K562 (cell line): ENCODE data around the gene KIF6. TPM values are rescaled to one million over a fixed set of nuclear protein-coding genes. Genes with fewer than 3 reads are reported as not detected.

Experiments used
- ATAC-seq: fragments of 200-7000 bp; cut with Tn5 transposase; 3 replicates; pipeline ENCODE4 v1.9.1; 2020; ENCODE audit warnings: moderate library complexity
- BruUV-seq: library from RNA; stranded (reverse); fragments of 400-500 nt; replicated peaks from 2 replicates; lab custom pipeline; 2021; lab: Mats Ljungman, UMichigan
- CTCF ChIA-PET: fragments of 300-600 bp; formaldehyde crosslinking; extraction: SDS; loops from one replicate; lab custom pipeline; 2021; ENCODE audit warnings: low intra/inter-chr PET ratio; lab: Yijun Ruan, JAX
- POLR2A ChIA-PET: fragments of 300-600, 350-650 bp; sonication (Branson Sonifier 250); formaldehyde crosslinking; extraction: SDS; loops from one replicate; lab custom pipeline; 2021; ENCODE audit warnings: antibody characterized with exemption, inconsistent platforms; lab: Yijun Ruan, JAX
- DNase-seq, 4 experiments: peaks; one replicate each; pipeline versions ENCODE4 v3.0.0 to v3.0.0-alpha.2; 2011 to 2018; ENCODE audit warnings: low spot score in 3 of 4, mixed read lengths in 3 of 4; ENCODE audit errors: extremely low read depth in 1 of 4
- FAIRE-seq: peaks from 2 replicates; lab custom pipeline; 2011; peaks lifted over from hg19 to GRCh38; lab: Jason Lieb, UNC
- H2AFZ ChIP-seq: 2 replicates; pipeline ENCODE4 v1.6.0; 2011; ENCODE audit warnings: low read depth, low read length, control low read depth, inconsistent platforms
- H3K27ac ChIP-seq: fragments of 200-600 bp; 3 replicates; pipeline ENCODE4 v1.8.0; 2011; ENCODE audit warnings: low read depth, mild to moderate bottlenecking, control low read depth, inconsistent platforms, low read length, moderate library complexity, mixed read lengths; ENCODE audit errors: extremely low read depth
- H3K27me3 ChIP-seq, 2 experiments: fragments of 300-600 bp in 1 of 2; 2 replicates in 1 of 2; 3 replicates in 1 of 2; pipeline versions ENCODE4 v1.6.0 to v1.8.0; 2011; ENCODE audit warnings: inconsistent platforms in 2 of 2, low read length in 2 of 2, mild to moderate bottlenecking in 1 of 2, mixed read lengths in 1 of 2, moderate library complexity in 1 of 2; ENCODE audit not compliant: control insufficient read depth in 2 of 2, insufficient read depth in 2 of 2
- H3K36me3 ChIP-seq: fragments of 300-600 bp; 3 replicates; pipeline ENCODE4 v1.8.0; 2011; ENCODE audit warnings: mild to moderate bottlenecking, low read length, inconsistent platforms; ENCODE audit not compliant: control insufficient read depth, insufficient read depth
- H3K4me1 ChIP-seq, 2 experiments: fragments of 200-600 bp in 1 of 2; replicated peaks in 1 of 2; 2 replicates in 1 of 2; 3 replicates in 1 of 2; pipeline versions ENCODE4 v1.5.1 to v1.8.0; 2011; ENCODE audit warnings: inconsistent platforms in 2 of 2, low read length in 2 of 2, mild to moderate bottlenecking in 1 of 2, mixed read lengths in 1 of 2, moderate library complexity in 1 of 2; ENCODE audit not compliant: control insufficient read depth in 2 of 2, insufficient read depth in 2 of 2
- H3K4me2 ChIP-seq: 2 replicates; pipeline ENCODE4 v1.6.1; 2011; ENCODE audit warnings: low read length, control low read depth, inconsistent platforms, mixed read lengths; ENCODE audit not compliant: insufficient read depth
- H3K4me3 ChIP-seq: fragments of 200-600 bp; sonication (generic), shearing (Covaris generic); 2 replicates; pipeline ENCODE4 v1.5.1; 2016; ENCODE audit warnings: control low read depth, inconsistent platforms
- H3K79me2 ChIP-seq: fragments of 200-600 bp; 3 replicates; pipeline ENCODE4 v1.8.0; 2011; ENCODE audit warnings: low read length, inconsistent platforms; ENCODE audit not compliant: control insufficient read depth, insufficient read depth
- H3K9ac ChIP-seq, 2 experiments: 2 replicates each; pipeline versions ENCODE4 v1.6.0 to v1.6.1; 2011; ENCODE audit warnings: low read depth in 2 of 2, low read length in 2 of 2, control low read depth in 1 of 2, inconsistent platforms in 1 of 2, mild to moderate bottlenecking in 1 of 2, mixed read lengths in 1 of 2; ENCODE audit not compliant: insufficient read depth in 1 of 2
- H3K9me1 ChIP-seq: one replicate; pipeline ENCODE4 v1.6.0; 2011; ENCODE audit warnings: inconsistent platforms, mild to moderate bottlenecking, low read length, moderate library complexity; ENCODE audit not compliant: control insufficient read depth, insufficient read depth
- H3K9me3 ChIP-seq: replicated peaks from 2 replicates; pipeline ENCODE4 v1.5.1; 2011; ENCODE audit warnings: low read depth, low read length, inconsistent platforms; ENCODE audit not compliant: control insufficient read depth, insufficient read depth
- H4K20me1 ChIP-seq: replicated peaks from 2 replicates; pipeline ENCODE4 v1.6.1; 2011; ENCODE audit warnings: low read length, inconsistent platforms, mixed read lengths; ENCODE audit not compliant: control insufficient read depth, insufficient read depth
- EP400 ChIP-seq: fragments of 450-650 bp; IDR thresholded peaks from 2 replicates; pipeline ENCODE4 v1.6.1; 2017; ENCODE audit warnings: antibody characterized with exemption, mild to moderate bottlenecking, moderate library complexity
- FOS ChIP-seq: IDR thresholded peaks from 3 replicates; pipeline ENCODE4 v1.6.1; 2011; ENCODE audit not compliant: insufficient read length; ENCODE audit errors: extremely low read depth
- FOXM1 ChIP-seq, 2 experiments: fragments of 450-650 bp in 1 of 2; sonication (generic) in 1 of 2; formaldehyde crosslinking in 1 of 2; IDR thresholded peaks; 2 replicates each; pipeline versions ENCODE4 v1.6.1 to v1.9.0; 2017 to 2022; ENCODE audit warnings: low read depth in 2 of 2, mild to moderate bottlenecking in 2 of 2, missing genetic modification reagents in 1 of 2, moderate library complexity in 1 of 2
- GABPA ChIP-seq: fragments of 200-800 bp; sonication (Bioruptor generic); conservative IDR thresholded peaks from 2 replicates; pipeline ENCODE4 v1.6.1; 2016; ENCODE audit warnings: low read depth, missing genetic modification characterization, missing compliant biosample characterization
- SPI1 ChIP-seq: IDR thresholded peaks from 2 replicates; pipeline ENCODE4 v1.6.1; 2011; ENCODE audit warnings: low read depth, low read length, control low read depth, borderline replicate concordance
- STAT5B ChIP-seq: fragments of 250-450 bp; sonication (Bioruptor Pico); IDR thresholded peaks from 2 replicates; pipeline ENCODE4 v1.8.0; 2021; ENCODE audit warnings: mild to moderate bottlenecking, inconsistent platforms
- TAL1 ChIP-seq: fragments of 450-650 bp; IDR thresholded peaks from 2 replicates; pipeline ENCODE4 v1.6.1; 2016; ENCODE audit warnings: mild to moderate bottlenecking
- TBP ChIP-seq: optimal IDR thresholded peaks from 2 replicates; pipeline ENCODE3; 2011; ENCODE audit warnings: low read depth, low read length, improper control_type of control experiment
- ZNF232 ChIP-seq: sonication (generic); formaldehyde crosslinking; IDR thresholded peaks from 2 replicates; pipeline ENCODE4 v1.8.0; 2022; ENCODE audit warnings: mild to moderate bottlenecking, missing genetic modification reagents
- WGBS: fragments of 100-300 bp; shearing (Covaris generic); methylation state at CpG from one replicate; pipeline ENCODE4 v1.1.6; 2016; ENCODE audit warnings: low coverage, mixed read lengths; ENCODE audit not compliant: insufficient coverage; ENCODE audit errors: missing lambda C conversion rate; 5-methylcytosine and 5-hydroxymethylcytosine counted together
- in situ Hi-C: fragments of 300-500 bp; cut with MboI; formaldehyde crosslinking; loops from 4 replicates; pipeline ENCODE4 v1.15.0; 2018; ENCODE audit warnings: inconsistent platforms, mixed read lengths
- intact Hi-C: fragments of 100-400 bp; cut with micrococcal nuclease; formaldehyde crosslinking; loops from 2 replicates; pipeline ENCODE4 v1.14.2; 2022
- polyA plus RNA-seq, 8 experiments: library from polyadenylated mRNA; depleted of rRNA in 4 of 8; stranded (reverse) in 5 of 8; unstranded in 3 of 8; fragments of >200 nt; fragmentation: Nextera tagmentation in 2 of 8; fragmentation: Illumina TruSeq in 1 of 8; extraction: Ambion mirVana in 2 of 8; extraction: Trizol in 1 of 8; gene quantifications; 2 replicates each; pipeline versions ENCODE4 v1.2.1 to v1.2.3, GENCODE V29; 2011 to 2014; ENCODE audit warnings: inconsistent platforms in 1 of 8, missing spikeins in 1 of 8
- total RNA-seq, 7 experiments: library from RNA; depleted of rRNA in 6 of 7; stranded (reverse); fragments of >200 nt in 6 of 7; fragmentation: Illumina TruSeq in 2 of 7; extraction: Trizol in 2 of 7; gene quantifications; 2 replicates each; pipeline versions ENCODE4 v1.2.1 to v1.2.3, GENCODE V29; 2011 to 2021; ENCODE audit warnings: low replicate concordance in 1 of 7
- TF ChIP-seq, protein P1 (sequence below), 2 experiments: IDR thresholded peaks; 2 replicates each; pipeline ENCODE4 v1.6.1; 2012; ENCODE audit warnings: improper control_type of control experiment in 2 of 2, low read depth in 2 of 2, low read length in 2 of 2, borderline replicate concordance in 1 of 2
- TF ChIP-seq, protein P2 (sequence below): sonication (generic); formaldehyde crosslinking; IDR thresholded peaks from 2 replicates; pipeline ENCODE4 v1.8.0; 2022; ENCODE audit warnings: mild to moderate bottlenecking, missing genetic modification reagents, borderline replicate concordance
- TF ChIP-seq, protein P3 (sequence below), 2 experiments: fragments of 150-350 bp in 1 of 2; IDR thresholded peaks; 2 replicates each; pipeline ENCODE4 v1.6.1; 2012 to 2016; ENCODE audit warnings: low read depth in 2 of 2, low read length in 2 of 2, mild to moderate bottlenecking in 1 of 2, moderate library complexity in 1 of 2

The KIF6 gene
- total and polyA plus RNA-seq, 9 of the 15 experiments (the other 6 are each of a cell fraction or from before 2014, with no cell fraction given), result not detected

DNA sequence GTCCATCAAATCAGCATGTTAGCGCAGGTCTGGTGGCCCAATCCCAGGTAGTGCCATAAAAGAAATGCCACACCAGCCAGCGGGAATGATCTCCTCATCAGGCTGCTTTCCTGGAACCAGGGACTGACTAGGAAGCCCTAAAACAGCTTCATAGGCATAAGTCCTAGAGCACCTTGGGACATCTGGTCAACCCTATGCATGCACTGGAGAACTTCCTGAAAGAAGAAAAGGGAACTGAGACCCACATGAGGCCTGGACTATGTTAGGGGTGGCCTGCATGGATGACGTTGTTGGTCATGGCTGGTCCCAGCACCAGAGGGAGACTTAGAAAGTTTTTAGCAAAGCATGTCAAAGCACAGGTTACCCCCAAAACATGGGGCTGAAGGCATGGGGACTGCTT is 395.2 kb downstream of the KIF6 start:
- Histone ChIP-seq H3K79me2 (no peaks in the 10 kb centered on the region), H3K4me2 (no peak overlapping the region), H3K9me1 (no peaks in the 10 kb centered on the region), H3K27ac (no peak overlapping the region), H4K20me1 (no peaks in the 10 kb centered on the region; the same call in 1 of the 2 replicates), H3K36me3 (no peaks in the 10 kb centered on the region), H3K9me3 (no peaks in the 10 kb centered on the region), H3K4me1 (no peaks in the 10 kb centered on the region), H3K4me3 (no peak overlapping the region), H2AFZ (no peak overlapping the region), H3K9ac (no peak overlapping the region), H3K27me3 (peaks cover 23 to 53% of the 10 kb centered on the region in 2 experiments; a peak in 4 of 5 replicates)
- DNase-seq (no peak), FAIRE-seq (no peak), ATAC-seq (no peak)
- in situ Hi-C loops, result no loop called here
- intact Hi-C loops, result no loop called here
- BruUV-seq, result no TSS peak
- ChIA-PET POLR2A (no interaction called here), CTCF (no interaction called here)
- WGBS, result 0% methylated on average over 3 of the region's 3 CpGs
- TF ChIP-seq TBP (peak; percentile 24), EP400 (no peak), SPI1 (0 out of 2 replicates have a peak, but pooled peaks have one; percentile 35), ZNF232 (CRISPR knock-in tag) (no peak), FOXM1 (IDR thresholded peaks at IDR 0.05; ENCODE audit: low read depth) (no peak), FOXM1 (CRISPR knock-in tag; IDR thresholded peaks at IDR 0.05; ENCODE audit: low read depth) (no peak), TAL1 (no peak), STAT5B (CRISPR knock-in tag) (no peak), FOS (no peak), GABPA (tag) (no peak)
- TF ChIP-seq, protein P1, sequence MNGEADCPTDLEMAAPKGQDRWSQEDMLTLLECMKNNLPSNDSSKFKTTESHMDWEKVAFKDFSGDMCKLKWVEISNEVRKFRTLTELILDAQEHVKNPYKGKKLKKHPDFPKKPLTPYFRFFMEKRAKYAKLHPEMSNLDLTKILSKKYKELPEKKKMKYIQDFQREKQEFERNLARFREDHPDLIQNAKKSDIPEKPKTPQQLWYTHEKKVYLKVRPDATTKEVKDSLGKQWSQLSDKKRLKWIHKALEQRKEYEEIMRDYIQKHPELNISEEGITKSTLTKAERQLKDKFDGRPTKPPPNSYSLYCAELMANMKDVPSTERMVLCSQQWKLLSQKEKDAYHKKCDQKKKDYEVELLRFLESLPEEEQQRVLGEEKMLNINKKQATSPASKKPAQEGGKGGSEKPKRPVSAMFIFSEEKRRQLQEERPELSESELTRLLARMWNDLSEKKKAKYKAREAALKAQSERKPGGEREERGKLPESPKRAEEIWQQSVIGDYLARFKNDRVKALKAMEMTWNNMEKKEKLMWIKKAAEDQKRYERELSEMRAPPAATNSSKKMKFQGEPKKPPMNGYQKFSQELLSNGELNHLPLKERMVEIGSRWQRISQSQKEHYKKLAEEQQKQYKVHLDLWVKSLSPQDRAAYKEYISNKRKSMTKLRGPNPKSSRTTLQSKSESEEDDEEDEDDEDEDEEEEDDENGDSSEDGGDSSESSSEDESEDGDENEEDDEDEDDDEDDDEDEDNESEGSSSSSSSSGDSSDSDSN (IDR thresholded peaks at IDR 0.05; ENCODE audit: borderline replicate concordance in 1 of 2, low read depth in 2 of 2, low read length in 2 of 2), result peak; percentile 38 to 89; a peak in 2 of 4 replicates
- TF ChIP-seq, protein P2, sequence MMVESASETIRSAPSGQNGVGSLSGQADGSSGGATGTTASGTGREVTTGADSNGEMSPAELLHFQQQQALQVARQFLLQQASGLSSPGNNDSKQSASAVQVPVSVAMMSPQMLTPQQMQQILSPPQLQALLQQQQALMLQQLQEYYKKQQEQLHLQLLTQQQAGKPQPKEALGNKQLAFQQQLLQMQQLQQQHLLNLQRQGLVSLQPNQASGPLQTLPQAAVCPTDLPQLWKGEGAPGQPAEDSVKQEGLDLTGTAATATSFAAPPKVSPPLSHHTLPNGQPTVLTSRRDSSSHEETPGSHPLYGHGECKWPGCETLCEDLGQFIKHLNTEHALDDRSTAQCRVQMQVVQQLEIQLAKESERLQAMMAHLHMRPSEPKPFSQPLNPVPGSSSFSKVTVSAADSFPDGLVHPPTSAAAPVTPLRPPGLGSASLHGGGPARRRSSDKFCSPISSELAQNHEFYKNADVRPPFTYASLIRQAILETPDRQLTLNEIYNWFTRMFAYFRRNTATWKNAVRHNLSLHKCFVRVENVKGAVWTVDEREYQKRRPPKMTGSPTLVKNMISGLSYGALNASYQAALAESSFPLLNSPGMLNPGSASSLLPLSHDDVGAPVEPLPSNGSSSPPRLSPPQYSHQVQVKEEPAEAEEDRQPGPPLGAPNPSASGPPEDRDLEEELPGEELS (CRISPR knock-in tag), result no peak
- TF ChIP-seq, protein P3, sequence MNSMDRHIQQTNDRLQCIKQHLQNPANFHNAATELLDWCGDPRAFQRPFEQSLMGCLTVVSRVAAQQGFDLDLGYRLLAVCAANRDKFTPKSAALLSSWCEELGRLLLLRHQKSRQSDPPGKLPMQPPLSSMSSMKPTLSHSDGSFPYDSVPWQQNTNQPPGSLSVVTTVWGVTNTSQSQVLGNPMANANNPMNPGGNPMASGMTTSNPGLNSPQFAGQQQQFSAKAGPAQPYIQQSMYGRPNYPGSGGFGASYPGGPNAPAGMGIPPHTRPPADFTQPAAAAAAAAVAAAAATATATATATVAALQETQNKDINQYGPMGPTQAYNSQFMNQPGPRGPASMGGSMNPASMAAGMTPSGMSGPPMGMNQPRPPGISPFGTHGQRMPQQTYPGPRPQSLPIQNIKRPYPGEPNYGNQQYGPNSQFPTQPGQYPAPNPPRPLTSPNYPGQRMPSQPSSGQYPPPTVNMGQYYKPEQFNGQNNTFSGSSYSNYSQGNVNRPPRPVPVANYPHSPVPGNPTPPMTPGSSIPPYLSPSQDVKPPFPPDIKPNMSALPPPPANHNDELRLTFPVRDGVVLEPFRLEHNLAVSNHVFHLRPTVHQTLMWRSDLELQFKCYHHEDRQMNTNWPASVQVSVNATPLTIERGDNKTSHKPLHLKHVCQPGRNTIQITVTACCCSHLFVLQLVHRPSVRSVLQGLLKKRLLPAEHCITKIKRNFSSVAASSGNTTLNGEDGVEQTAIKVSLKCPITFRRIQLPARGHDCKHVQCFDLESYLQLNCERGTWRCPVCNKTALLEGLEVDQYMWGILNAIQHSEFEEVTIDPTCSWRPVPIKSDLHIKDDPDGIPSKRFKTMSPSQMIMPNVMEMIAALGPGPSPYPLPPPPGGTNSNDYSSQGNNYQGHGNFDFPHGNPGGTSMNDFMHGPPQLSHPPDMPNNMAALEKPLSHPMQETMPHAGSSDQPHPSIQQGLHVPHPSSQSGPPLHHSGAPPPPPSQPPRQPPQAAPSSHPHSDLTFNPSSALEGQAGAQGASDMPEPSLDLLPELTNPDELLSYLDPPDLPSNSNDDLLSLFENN (IDR thresholded peaks at IDR 0.05; ENCODE audit: low read depth in 2 of 2, low read length in 2 of 2), result no peak
